NCI-H1092 treated with DMSO at 0.1 percent for 48 hours (cell line): ENCODE data around the gene PTPN1.
A peak's percentile ranks its signal among the peaks of the same experiment; 100 is the strongest.
"Not testable (repeated sequence)": the region's sequence is repeated elsewhere in the genome, so short reads cannot be mapped to it uniquely, and the experiment has no call there.

ENCODE experiments used
- DNase-seq: peaks from one replicate; lab custom pipeline; 2025; lab: John Stamatoyannopoulos, UW

The PTPN1 gene

GRCh38 chr20:50557549-50558134, 47.5 kb downstream of the PTPN1 start:
- DNase-seq, result no peak

- no peak for DNase-seq
Measured at GRCh38 chr20:50558483-50558925, 48.3 kb downstream of the PTPN1 start.

- DNase-seq, result no peak
Measured at GRCh38 chr20:50559149-50559548, 49.0 kb downstream of the PTPN1 start.

GRCh38 chr20:50559856-50560638, 49.9 kb downstream of the PTPN1 start:
- DNase-seq, result no peak

- no peak for DNase-seq
Measured at GRCh38 chr20:50560867-50561266, 50.7 kb downstream of the PTPN1 start.

GRCh38 chr20:50561379-50562078, 51.3 kb downstream of the PTPN1 start:
- no peak for DNase-seq

GRCh38 chr20:50562262-50562701, 52.1 kb downstream of the PTPN1 start:
- peak; percentile 42 for DNase-seq

- DNase-seq, result peak; percentile 60
Measured at GRCh38 chr20:50563133-50563944, 53.2 kb downstream of the PTPN1 start.

GRCh38 chr20:50565383-50565782, 55.2 kb downstream of the PTPN1 start:
- no peak for DNase-seq

GRCh38 chr20:50565871-50566270, 55.7 kb downstream of the PTPN1 start:
- DNase-seq, result no peak

- no peak for DNase-seq
Measured at GRCh38 chr20:50567860-50568548, 57.8 kb downstream of the PTPN1 start.

GRCh38 chr20:50568549-50568942, 58.4 kb downstream of the PTPN1 start:
- DNase-seq, result no peak

- DNase-seq, result not testable (repeated sequence)
Measured at GRCh38 chr20:50569487-50569863, 59.3 kb downstream of the PTPN1 start.

GRCh38 chr20:50569864-50570836, 60.0 kb downstream of the PTPN1 start:
- DNase-seq, result no peak

GRCh38 chr20:50571466-50571865, 61.3 kb downstream of the PTPN1 start:
- DNase-seq, result no peak

GRCh38 chr20:50572938-50573777, 63.0 kb downstream of the PTPN1 start:
- DNase-seq, result peak; percentile 94

- no peak for DNase-seq
Measured at GRCh38 chr20:50574108-50574507, 63.9 kb downstream of the PTPN1 start.

GRCh38 chr20:50574586-50574985, 64.4 kb downstream of the PTPN1 start:
- no peak for DNase-seq
